MCF 10A (cell line): ENCODE results near the gene ITPKA. TPM values are rescaled to one million over a fixed set of nuclear protein-coding genes. Genes with fewer than 3 reads are reported as not detected.

ENCODE experiments used
- BruUV-seq: library from RNA; stranded (reverse); fragments of 400-500 nt; replicated peaks from 2 replicates; lab custom pipeline; 2021; lab: Mats Ljungman, UMichigan
- CTCF ChIA-PET: fragments of 300-600 bp; sonication (Branson Sonifier 250); formaldehyde crosslinking; extraction: SDS; loops from one replicate; lab custom pipeline; 2021; ENCODE audit warnings: antibody characterized with exemption, inconsistent platforms; lab: Yijun Ruan, JAX
- POLR2A ChIA-PET: fragments of 300-600, 350-650 bp; sonication (Branson Sonifier 250); formaldehyde crosslinking; extraction: SDS; loops from one replicate; lab custom pipeline; 2020; ENCODE audit warnings: antibody characterized with exemption, inconsistent platforms; lab: Yijun Ruan, JAX
- DNase-seq: peaks from one replicate; pipeline ENCODE4 v3.0.0-alpha.2; 2018; ENCODE audit not compliant: unreplicated experiment
- H3K27ac Mint-ChIP-seq: one replicate; pipeline ENCODE4 v1.8.0; 2022; ENCODE audit warnings: mild to moderate bottlenecking, low read depth, mixed read lengths; ENCODE audit not compliant: unreplicated experiment
- H3K27me3 Mint-ChIP-seq: one replicate; pipeline ENCODE4 v1.8.0; 2022; ENCODE audit warnings: mixed read lengths; ENCODE audit not compliant: insufficient read depth, unreplicated experiment
- H3K36me3 Mint-ChIP-seq: one replicate; pipeline ENCODE4 v1.8.0; 2022; ENCODE audit warnings: mild to moderate bottlenecking, moderate library complexity, mixed read lengths; ENCODE audit not compliant: insufficient read depth, unreplicated experiment
- H3K4me1 Mint-ChIP-seq: one replicate; pipeline ENCODE4 v1.8.0; 2022; ENCODE audit warnings: mixed read lengths; ENCODE audit not compliant: insufficient read depth, unreplicated experiment
- H3K4me3 Mint-ChIP-seq: one replicate; pipeline ENCODE4 v1.8.0; 2022; ENCODE audit warnings: mild to moderate bottlenecking, moderate library complexity, mixed read lengths; ENCODE audit not compliant: unreplicated experiment
- H3K9me3 Mint-ChIP-seq: one replicate; pipeline ENCODE4 v1.8.0; 2022; ENCODE audit warnings: mixed read lengths; ENCODE audit not compliant: unreplicated experiment
- CTCF ChIP-seq: fragments of 200-600 bp; IDR thresholded peaks from one replicate; pipeline ENCODE4 v1.8.0; 2022; ENCODE audit warnings: antibody characterized with exemption, mild to moderate bottlenecking; ENCODE audit not compliant: unreplicated experiment
- intact Hi-C: fragments of 100-400 bp; cut with micrococcal nuclease; formaldehyde crosslinking; loops from 2 replicates; pipeline ENCODE4 v1.14.1; 2022
- total RNA-seq: library from RNA; stranded (reverse); gene quantifications from 2 replicates; pipeline ENCODE4 v1.2.3, GENCODE V29; 2022

ITPKA gene
- total RNA-seq, 1 experiment from 2014 or later, result 13.5 TPM

GRCh38 chr15:41507820-41508290, 14.2 kb downstream of the ITPKA start:
- Mint-ChIP-seq H3K4me1 (peaks cover 7% of the 10 kb centered on the region), H3K4me3 (no peak overlapping the region), H3K27me3 (no peaks in the 10 kb centered on the region), H3K9me3 (no peaks in the 10 kb centered on the region), H3K36me3 (no peaks in the 10 kb centered on the region), H3K27ac (no peak overlapping the region)
- TF ChIP-seq CTCF, result no peak
- ChIA-PET CTCF (interaction anchor here (0.6 to 2.8 kb wide), 6 partner anchors 11 to 197 kb away, joined by 3 to 17 read pairs (median 4); no protein-coding TSS in a partner anchor), POLR2A (interaction anchor here (0.6 to 2.2 kb wide), 10 partner anchors 10 to 1145 kb away, joined by 3 to 10 read pairs (median 4); partner anchors contain the start of genes ITPKA and RPAP1)
- DNase-seq, result peak; percentile 89
- BruUV-seq, result no TSS peak
- intact Hi-C loops, result loop anchor here (1.0 kb wide), 1 partner anchor 32 kb away; no protein-coding TSS in a partner anchor

- Mint-ChIP-seq H3K27me3 (no peaks in the 10 kb centered on the region), H3K9me3 (no peaks in the 10 kb centered on the region), H3K36me3 (peaks cover 9% of the 10 kb centered on the region), H3K27ac (no peak overlapping the region), H3K4me1 (peaks cover 7% of the 10 kb centered on the region), H3K4me3 (no peak overlapping the region)
- POLR2A ChIA-PET, result no interaction called here
- intact Hi-C loops, result no loop called here
- TF ChIP-seq CTCF, result no peak
- no TSS peak for BruUV-seq
- CTCF ChIA-PET, result interaction anchor here (0.6 to 1.5 kb wide), 2 partner anchors 45 to 261 kb away, joined by 4 read pairs; no protein-coding TSS in a partner anchor
- no peak for DNase-seq
Measured at GRCh38 chr15:41510728-41511127, 17.1 kb downstream of the ITPKA start.

- CTCF ChIA-PET, result interaction anchor here (0.6 to 1.5 kb wide), 2 partner anchors 46 to 261 kb away, joined by 4 read pairs; no protein-coding TSS in a partner anchor
- intact Hi-C loops, result no loop called here
Measured at GRCh38 chr15:41511331-41511898, 17.7 kb downstream of the ITPKA start.

More at GRCh38 chr15:41511331-41511898, 17.7 kb downstream of the ITPKA start:
- no TSS peak for BruUV-seq
- Mint-ChIP-seq H3K36me3 (peaks cover 11% of the 10 kb centered on the region), H3K4me1 (peaks cover 7% of the 10 kb centered on the region), H3K27ac (no peak overlapping the region), H3K27me3 (no peaks in the 10 kb centered on the region), H3K4me3 (no peak overlapping the region), H3K9me3 (no peaks in the 10 kb centered on the region)
- no peak for DNase-seq
- TF ChIP-seq CTCF, result no peak
- POLR2A ChIA-PET, result no interaction called here
